ENCODE measurements around the gene PDE3A. TPM values are rescaled to one million over a fixed set of nuclear protein-coding genes. Genes with fewer than 3 reads are reported as not detected.

PDE3A gene
- total RNA-seq, 1 experiment from 2014 or later, result 0.58 TPM

DNA sequence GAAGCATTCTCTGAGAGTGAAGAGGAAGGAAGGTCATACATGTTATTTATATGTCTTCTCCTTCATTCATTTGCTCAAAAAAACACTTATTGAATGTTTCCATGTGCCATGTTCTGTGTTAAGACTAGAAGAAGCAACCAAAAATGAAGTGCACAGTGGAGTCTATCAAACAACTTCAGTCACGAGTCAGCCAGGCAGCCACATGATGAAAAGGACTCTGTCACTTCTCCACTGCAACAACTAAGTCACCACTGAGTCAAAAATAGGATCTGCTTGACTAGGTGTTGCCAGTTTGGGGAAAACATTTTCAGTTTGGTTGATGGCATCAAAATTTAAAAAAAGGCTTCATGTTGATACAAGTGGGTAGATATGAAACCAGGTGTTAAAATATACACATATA lies 142.5 kb downstream of the PDE3A start:
- Histone ChIP-seq H3K9ac (ENCODE audit: low read length) (no peak overlapping the region), H3K4me1 (ENCODE audit: insufficient read depth, low read length) (no peaks in the 10 kb centered on the region), H3K27me3 (ENCODE audit: low read length) (no peaks in the 10 kb centered on the region), H3K79me2 (ENCODE audit: low read length) (no peaks in the 10 kb centered on the region), H2AFZ (ENCODE audit: low read length) (no peak overlapping the region), H4K20me1 (ENCODE audit: low read length) (no peaks in the 10 kb centered on the region), H3K27ac (ENCODE audit: low read length) (no peak overlapping the region), H3K9me2 (replicated peaks; ENCODE audit: low read length) (no peaks in the 10 kb centered on the region), H3K4me3 (ENCODE audit: low read length) (no peak overlapping the region), H3K9me3 (ENCODE audit: low read length) (no peaks in the 10 kb centered on the region), H3F3A (ENCODE audit: low read length, unreplicated experiment) (no peaks in the 10 kb centered on the region), H3K36me3 (ENCODE audit: low read depth, low read length) (no peaks in the 10 kb centered on the region), H3K4me2 (ENCODE audit: low read length) (no peak overlapping the region)
- intact Hi-C loops (cut with micrococcal nuclease), result no loop called here
- no peak for DNase-seq
- ATAC-seq, result no peak
- POLR2A ChIA-PET (ENCODE audit: unreplicated experiment), result no interaction called here
- CTCF ChIA-PET, result no interaction called here
- BruUV-seq (replicated peaks), result no TSS peak
- TF ChIP-seq EZH2phosphoT487 (IDR thresholded peaks at IDR 0.05; ENCODE audit: borderline replicate concordance, low read length), result no peak
- TF ChIP-seq, protein P1, sequence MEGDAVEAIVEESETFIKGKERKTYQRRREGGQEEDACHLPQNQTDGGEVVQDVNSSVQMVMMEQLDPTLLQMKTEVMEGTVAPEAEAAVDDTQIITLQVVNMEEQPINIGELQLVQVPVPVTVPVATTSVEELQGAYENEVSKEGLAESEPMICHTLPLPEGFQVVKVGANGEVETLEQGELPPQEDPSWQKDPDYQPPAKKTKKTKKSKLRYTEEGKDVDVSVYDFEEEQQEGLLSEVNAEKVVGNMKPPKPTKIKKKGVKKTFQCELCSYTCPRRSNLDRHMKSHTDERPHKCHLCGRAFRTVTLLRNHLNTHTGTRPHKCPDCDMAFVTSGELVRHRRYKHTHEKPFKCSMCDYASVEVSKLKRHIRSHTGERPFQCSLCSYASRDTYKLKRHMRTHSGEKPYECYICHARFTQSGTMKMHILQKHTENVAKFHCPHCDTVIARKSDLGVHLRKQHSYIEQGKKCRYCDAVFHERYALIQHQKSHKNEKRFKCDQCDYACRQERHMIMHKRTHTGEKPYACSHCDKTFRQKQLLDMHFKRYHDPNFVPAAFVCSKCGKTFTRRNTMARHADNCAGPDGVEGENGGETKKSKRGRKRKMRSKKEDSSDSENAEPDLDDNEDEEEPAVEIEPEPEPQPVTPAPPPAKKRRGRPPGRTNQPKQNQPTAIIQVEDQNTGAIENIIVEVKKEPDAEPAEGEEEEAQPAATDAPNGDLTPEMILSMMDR (conservative IDR thresholded peaks at IDR 0.05; ENCODE audit: low read depth, low read length), result no peak
- no peak for TF ChIP-seq EZH2 (IDR thresholded peaks at IDR 0.05; ENCODE audit: low read length, unreplicated experiment)

DNA sequence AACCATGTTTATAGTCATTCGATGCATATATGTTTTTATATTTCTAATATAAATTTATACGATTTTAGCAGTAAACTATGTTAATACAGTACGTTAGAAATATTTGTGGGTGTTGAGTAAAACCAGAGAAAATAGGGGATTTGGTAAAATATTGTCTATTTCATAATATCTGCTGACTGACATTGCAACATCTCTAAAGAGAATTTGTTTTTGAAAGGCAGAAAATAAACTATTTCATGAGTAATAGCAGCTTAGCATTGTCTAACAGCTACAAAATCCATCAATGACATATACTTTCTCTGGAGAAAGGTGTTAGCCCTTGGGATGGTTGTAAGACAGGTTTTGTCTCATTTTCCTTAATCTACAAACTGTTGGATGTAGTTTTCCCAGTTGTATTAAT lies 144.9 kb downstream of the PDE3A start:
- no peak overlapping the region for H3K27ac ChIP-seq (ENCODE audit: low read length)
- H3K4me1 ChIP-seq (ENCODE audit: insufficient read depth, low read length), result no peaks in the 10 kb centered on the region
- H3K79me2 ChIP-seq (ENCODE audit: low read length), result no peaks in the 10 kb centered on the region
- POLR2A ChIA-PET (ENCODE audit: unreplicated experiment), result no interaction called here
- TF ChIP-seq EZH2phosphoT487 (IDR thresholded peaks at IDR 0.05; ENCODE audit: borderline replicate concordance, low read length) (no peak), EZH2 (IDR thresholded peaks at IDR 0.05; ENCODE audit: low read length, unreplicated experiment) (no peak)
- TF ChIP-seq, protein P1 (conservative IDR thresholded peaks at IDR 0.05; ENCODE audit: low read depth, low read length), result no peak
- no peaks in the 10 kb centered on the region for H4K20me1 ChIP-seq (ENCODE audit: low read length)
- no peaks in the 10 kb centered on the region for H3K36me3 ChIP-seq (ENCODE audit: low read depth, low read length)
- H3K27me3 ChIP-seq (ENCODE audit: low read length), result no peaks in the 10 kb centered on the region
- intact Hi-C loops (cut with micrococcal nuclease), result no loop called here
- CTCF ChIA-PET, result no interaction called here
- H3K9me2 ChIP-seq (replicated peaks; ENCODE audit: low read length), result no peaks in the 10 kb centered on the region
- no peak for DNase-seq
- BruUV-seq (replicated peaks), result no TSS peak
- H2AFZ ChIP-seq (ENCODE audit: low read length), result no peak overlapping the region
- H3K9ac ChIP-seq (ENCODE audit: low read length), result no peak overlapping the region
- H3K9me3 ChIP-seq (ENCODE audit: low read length), result no peaks in the 10 kb centered on the region
- no peak overlapping the region for H3K4me2 ChIP-seq (ENCODE audit: low read length)
- H3K4me3 ChIP-seq (ENCODE audit: low read length), result no peak overlapping the region
- no peak for ATAC-seq
- no peaks in the 10 kb centered on the region for H3F3A ChIP-seq (ENCODE audit: low read length, unreplicated experiment)

DNA sequence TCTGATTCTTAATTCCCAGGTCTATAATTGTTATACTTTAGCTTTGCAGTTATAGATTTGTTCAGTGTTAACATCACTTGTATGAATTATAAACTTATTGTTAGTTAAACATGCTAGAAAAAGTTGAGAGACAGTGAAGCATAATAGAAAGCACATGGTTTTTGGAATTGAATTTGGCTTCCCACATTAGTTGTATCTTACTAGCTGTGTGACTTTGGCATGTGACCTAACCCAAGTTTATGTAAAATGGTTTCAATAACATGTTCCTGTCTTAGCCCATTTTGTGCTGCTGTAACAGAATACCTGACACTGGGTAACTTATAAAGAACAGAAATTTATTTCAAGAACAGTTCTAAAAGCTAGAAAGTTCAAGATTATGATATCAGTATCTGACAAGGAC lies 146.3 kb downstream of the PDE3A start:
- Histone ChIP-seq H2AFZ (ENCODE audit: low read length) (no peak overlapping the region), H3K36me3 (ENCODE audit: low read depth, low read length) (no peaks in the 10 kb centered on the region), H3K4me3 (ENCODE audit: low read length) (no peak overlapping the region), H3K79me2 (ENCODE audit: low read length) (no peaks in the 10 kb centered on the region), H3K4me2 (ENCODE audit: low read length) (no peak overlapping the region), H3K9ac (ENCODE audit: low read length) (no peak overlapping the region), H3K27me3 (ENCODE audit: low read length) (no peaks in the 10 kb centered on the region), H3K27ac (ENCODE audit: low read length) (no peak overlapping the region), H3K4me1 (ENCODE audit: insufficient read depth, low read length) (no peaks in the 10 kb centered on the region), H4K20me1 (ENCODE audit: low read length) (no peaks in the 10 kb centered on the region), H3K9me3 (ENCODE audit: low read length) (no peaks in the 10 kb centered on the region), H3K9me2 (replicated peaks; ENCODE audit: low read length) (no peaks in the 10 kb centered on the region), H3F3A (ENCODE audit: low read length, unreplicated experiment) (no peaks in the 10 kb centered on the region)
- TF ChIP-seq, protein P1 (conservative IDR thresholded peaks at IDR 0.05; ENCODE audit: low read depth, low read length), result no peak
- TF ChIP-seq EZH2phosphoT487 (IDR thresholded peaks at IDR 0.05; ENCODE audit: borderline replicate concordance, low read length) (no peak), EZH2 (IDR thresholded peaks at IDR 0.05; ENCODE audit: low read length, unreplicated experiment) (no peak)
- CTCF ChIA-PET, result no interaction called here
- DNase-seq (no peak), ATAC-seq (no peak)
- POLR2A ChIA-PET (ENCODE audit: unreplicated experiment), result no interaction called here
- no TSS peak for BruUV-seq (replicated peaks)
- intact Hi-C loops (cut with micrococcal nuclease), result no loop called here

All from PC-3 (cell line).